ENCODE measurements around the gene EPC1.
A peak's percentile ranks its signal among the peaks of the same experiment; 100 is the strongest.
"Not testable (repeated sequence)": the region's sequence is repeated elsewhere in the genome, so short reads cannot be mapped to it uniquely, and the experiment has no call there.

Gene EPC1

GRCh38 chr10:32376771-32377170, 29.8 kb upstream of the EPC1 start:
- Histone ChIP-seq H3K27me3 (ENCODE audit: low read depth) (no peaks in the 10 kb centered on the region), H3K4me3 (peak overlapping the region; percentile 46)
- in situ Hi-C loops (cut with MboI; ENCODE audit: low sequenced_read_pairs), result no loop called here

DNA sequence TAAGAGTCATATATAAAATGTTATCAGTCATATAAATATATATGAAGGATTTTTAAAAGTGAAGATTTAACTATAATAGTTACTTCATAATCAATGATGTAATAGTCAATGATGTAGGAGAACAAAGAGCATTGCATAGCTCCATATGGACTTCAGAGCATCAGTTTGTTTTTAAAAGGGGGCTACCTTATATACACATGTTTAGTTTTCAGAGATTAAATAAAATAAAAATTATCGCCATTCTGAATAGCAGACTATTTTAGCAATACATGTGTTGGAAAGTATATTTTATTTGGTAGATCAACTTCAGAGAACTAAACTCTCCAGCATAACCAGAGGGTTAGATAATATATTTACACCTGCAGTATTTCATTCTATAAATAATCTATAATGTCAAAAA, 29.1 kb upstream of the EPC1 start:
- H3K4me3 ChIP-seq, result peak overlapping the region; percentile 46
- no peaks in the 10 kb centered on the region for H3K27me3 ChIP-seq (ENCODE audit: low read depth)
- peaks cover 12% of the 10 kb centered on the region for H3K4me1 ChIP-seq
- no peaks in the 10 kb centered on the region for H3K36me3 ChIP-seq (replicated peaks)
- in situ Hi-C loops (cut with MboI; ENCODE audit: low sequenced_read_pairs), result no loop called here
- H3K9me3 ChIP-seq, result no peaks in the 10 kb centered on the region
- DNase-seq (ENCODE audit: low spot score in 2 of 2), result no peak

More at GRCh38 chr10:32376771-32377170, 29.8 kb upstream of the EPC1 start:
- DNase-seq (ENCODE audit: low spot score in 2 of 2), result no peak
- H3K36me3 ChIP-seq (replicated peaks), result no peaks in the 10 kb centered on the region
- H3K9me3 ChIP-seq, result no peaks in the 10 kb centered on the region
- peaks cover 12% of the 10 kb centered on the region for H3K4me1 ChIP-seq

GRCh38 chr10:32375631-32376030, 28.7 kb upstream of the EPC1 start:
- H3K9me3 ChIP-seq, result no peaks in the 10 kb centered on the region
- H3K36me3 ChIP-seq (replicated peaks), result no peaks in the 10 kb centered on the region
- in situ Hi-C loops (cut with MboI; ENCODE audit: low sequenced_read_pairs), result no loop called here
- DNase-seq (ENCODE audit: low spot score in 2 of 2), result no peak
- H3K4me3 ChIP-seq, result no peak overlapping the region
- peaks cover 12% of the 10 kb centered on the region for H3K4me1 ChIP-seq
- H3K27me3 ChIP-seq (ENCODE audit: low read depth), result no peaks in the 10 kb centered on the region

DNA sequence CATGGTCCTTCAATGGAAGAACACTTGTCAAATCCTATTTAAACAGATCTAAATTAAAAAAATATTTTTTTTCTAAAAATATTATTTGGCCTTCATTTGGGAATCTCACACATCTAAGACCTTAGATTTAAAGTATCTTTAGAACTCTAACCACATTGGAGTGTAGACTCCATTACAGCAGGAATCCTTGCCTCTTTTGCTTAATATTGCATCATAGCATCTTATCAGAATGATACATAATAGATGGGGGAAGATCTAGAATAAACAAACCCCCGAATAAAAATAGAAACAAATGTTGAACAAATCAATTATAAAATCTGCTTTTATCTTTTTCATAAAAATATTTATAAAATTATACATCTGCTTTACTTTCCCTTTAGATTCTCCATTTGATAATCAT, 27.6 kb upstream of the EPC1 start:
- Histone ChIP-seq H3K27me3 (ENCODE audit: low read depth) (no peaks in the 10 kb centered on the region), H3K4me1 (peaks cover 8% of the 10 kb centered on the region), H3K9me3 (no peaks in the 10 kb centered on the region), H3K36me3 (replicated peaks) (no peaks in the 10 kb centered on the region), H3K4me3 (no peak overlapping the region)
- DNase-seq (ENCODE audit: low spot score in 2 of 2), result no peak
- in situ Hi-C loops (cut with MboI; ENCODE audit: low sequenced_read_pairs), result no loop called here

GRCh38 chr10:32373496-32373895, 26.5 kb upstream of the EPC1 start:
- Histone ChIP-seq H3K9me3 (no peaks in the 10 kb centered on the region), H3K27me3 (ENCODE audit: low read depth) (no peaks in the 10 kb centered on the region), H3K36me3 (replicated peaks) (no peaks in the 10 kb centered on the region), H3K4me3 (no peak overlapping the region), H3K4me1 (peaks cover 6% of the 10 kb centered on the region; the same call in 1 of the 2 replicates)
- DNase-seq (ENCODE audit: low spot score in 2 of 2), result no peak
- in situ Hi-C loops (cut with MboI; ENCODE audit: low sequenced_read_pairs), result no loop called here

DNA sequence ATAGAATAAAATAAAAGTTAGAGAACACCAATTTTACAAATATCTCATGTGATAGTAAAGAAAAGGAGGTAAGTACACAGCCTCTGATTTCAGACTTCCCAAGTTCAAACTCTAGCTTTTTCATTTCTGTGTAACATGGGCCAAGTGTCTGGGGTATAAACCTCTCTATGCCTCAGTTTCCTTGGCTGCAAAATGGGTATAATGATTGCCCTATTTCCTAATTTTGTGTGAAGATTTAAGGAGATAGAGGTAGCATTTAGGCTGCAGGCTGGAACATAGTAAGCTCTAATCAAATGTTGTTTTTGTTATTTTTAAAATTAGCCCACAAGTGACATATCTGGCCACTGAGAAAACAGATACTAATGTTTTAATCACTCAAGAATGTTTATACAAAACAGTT, 26.1 kb upstream of the EPC1 start:
- DNase-seq (ENCODE audit: low spot score in 2 of 2), result no peak
- in situ Hi-C loops (cut with MboI; ENCODE audit: low sequenced_read_pairs), result no loop called here
- H3K36me3 ChIP-seq (replicated peaks), result no peaks in the 10 kb centered on the region
- H3K9me3 ChIP-seq, result no peaks in the 10 kb centered on the region
- peaks cover 6% of the 10 kb centered on the region; the same call in 1 of the 2 replicates for H3K4me1 ChIP-seq
- H3K4me3 ChIP-seq, result no peak overlapping the region
- no peaks in the 10 kb centered on the region for H3K27me3 ChIP-seq (ENCODE audit: low read depth)

- Histone ChIP-seq H3K4me3 (no peak overlapping the region), H3K4me1 (peaks cover 6% of the 10 kb centered on the region; the same call in 1 of the 2 replicates), H3K36me3 (replicated peaks) (no peaks in the 10 kb centered on the region), H3K27me3 (ENCODE audit: low read depth) (no peaks in the 10 kb centered on the region), H3K9me3 (no peaks in the 10 kb centered on the region)
- DNase-seq (ENCODE audit: low spot score in 2 of 2), result no peak
- in situ Hi-C loops (cut with MboI; ENCODE audit: low sequenced_read_pairs), result no loop called here
Observed at GRCh38 chr10:32372000-32372875, 25.3 kb upstream of the EPC1 start.

DNA sequence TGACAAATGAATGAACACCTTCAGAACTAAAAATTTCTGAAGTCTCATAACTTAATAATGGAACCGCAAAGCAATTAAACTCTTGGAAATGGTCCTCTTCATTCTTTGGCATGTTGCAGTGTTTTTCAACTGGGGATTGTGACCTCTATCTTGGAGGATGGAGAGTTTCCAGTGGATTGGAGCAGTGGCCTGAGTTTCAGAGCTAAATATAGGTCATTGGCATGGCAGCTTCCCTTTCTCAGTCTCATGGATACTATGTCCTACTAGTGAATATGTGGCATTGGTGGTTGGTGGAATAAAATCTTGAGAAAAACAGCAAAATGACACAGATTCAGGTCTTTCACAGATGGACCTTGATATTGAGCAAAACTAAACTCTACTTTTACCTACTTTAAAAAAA, 24.1 kb upstream of the EPC1 start:
- H3K4me3 ChIP-seq, result no peak overlapping the region
- in situ Hi-C loops (cut with MboI; ENCODE audit: low sequenced_read_pairs), result no loop called here
- peaks cover 2% of the 10 kb centered on the region; the same call in 1 of the 2 replicates for H3K4me1 ChIP-seq
- H3K36me3 ChIP-seq (replicated peaks), result no peaks in the 10 kb centered on the region
- H3K9me3 ChIP-seq, result no peaks in the 10 kb centered on the region
- DNase-seq (ENCODE audit: low spot score in 2 of 2), result no peak
- no peaks in the 10 kb centered on the region for H3K27me3 ChIP-seq (ENCODE audit: low read depth)

- in situ Hi-C loops (cut with MboI; ENCODE audit: low sequenced_read_pairs), result no loop called here
- Histone ChIP-seq H3K4me3 (no peak overlapping the region), H3K36me3 (replicated peaks) (no peaks in the 10 kb centered on the region), H3K9me3 (no peaks in the 10 kb centered on the region), H3K27me3 (ENCODE audit: low read depth) (no peaks in the 10 kb centered on the region), H3K4me1 (peaks cover 3% of the 10 kb centered on the region)
- peak; percentile 61 to 79 for DNase-seq (ENCODE audit: low spot score in 2 of 2)
Observed at GRCh38 chr10:32367793-32368453, 21.0 kb upstream of the EPC1 start.

GRCh38 chr10:32366588-32366987, 19.6 kb upstream of the EPC1 start:
- peaks cover 3% of the 10 kb centered on the region for H3K4me1 ChIP-seq
- H3K27me3 ChIP-seq (ENCODE audit: low read depth), result no peaks in the 10 kb centered on the region
- H3K4me3 ChIP-seq, result no peak overlapping the region
- H3K9me3 ChIP-seq, result no peaks in the 10 kb centered on the region
- in situ Hi-C loops (cut with MboI; ENCODE audit: low sequenced_read_pairs), result no loop called here
- H3K36me3 ChIP-seq (replicated peaks), result no peaks in the 10 kb centered on the region
- no peak for DNase-seq (ENCODE audit: low spot score in 2 of 2)

GRCh38 chr10:32366111-32366510, 19.2 kb upstream of the EPC1 start:
- no peaks in the 10 kb centered on the region for H3K27me3 ChIP-seq (ENCODE audit: low read depth)
- no peak overlapping the region for H3K4me3 ChIP-seq
- peaks cover 3% of the 10 kb centered on the region for H3K4me1 ChIP-seq
- no peaks in the 10 kb centered on the region for H3K9me3 ChIP-seq
- DNase-seq (ENCODE audit: low spot score in 2 of 2), result no peak
- in situ Hi-C loops (cut with MboI; ENCODE audit: low sequenced_read_pairs), result no loop called here
- H3K36me3 ChIP-seq (replicated peaks), result no peaks in the 10 kb centered on the region

GRCh38 chr10:32365404-32365803, 18.4 kb upstream of the EPC1 start:
- in situ Hi-C loops (cut with MboI; ENCODE audit: low sequenced_read_pairs); H3K9me3 ChIP-seq: not testable (repeated sequence)

GRCh38 chr10:32362571-32362970, 15.6 kb upstream of the EPC1 start:
- in situ Hi-C loops (cut with MboI; ENCODE audit: low sequenced_read_pairs), result no loop called here
- Histone ChIP-seq H3K27me3 (ENCODE audit: low read depth) (no peaks in the 10 kb centered on the region), H3K36me3 (replicated peaks) (no peaks in the 10 kb centered on the region), H3K4me1 (peaks cover 3% of the 10 kb centered on the region; the same call in 1 of the 2 replicates), H3K9me3 (no peaks in the 10 kb centered on the region), H3K4me3 (no peak overlapping the region)
- no peak for DNase-seq (ENCODE audit: low spot score in 2 of 2)

More at GRCh38 chr10:32365404-32365803, 18.4 kb upstream of the EPC1 start:
- not testable (repeated sequence) for DNase-seq (ENCODE audit: low spot score in 2 of 2); H3K4me1 ChIP-seq; H3K36me3 ChIP-seq (replicated peaks); H3K27me3 ChIP-seq (ENCODE audit: low read depth); H3K4me3 ChIP-seq

GRCh38 chr10:32360884-32361283, 13.9 kb upstream of the EPC1 start:
- Histone ChIP-seq H3K27me3 (ENCODE audit: low read depth) (no peaks in the 10 kb centered on the region), H3K9me3 (no peaks in the 10 kb centered on the region), H3K4me3 (no peak overlapping the region), H3K36me3 (replicated peaks) (no peaks in the 10 kb centered on the region), H3K4me1 (peaks cover 3% of the 10 kb centered on the region; the same call in 1 of the 2 replicates)
- in situ Hi-C loops (cut with MboI; ENCODE audit: low sequenced_read_pairs), result no loop called here
- no peak for DNase-seq (ENCODE audit: low spot score in 2 of 2)

All from HAP-1 (cell line).